ENCODE results near the gene DMKN.
"Not testable (repeated sequence)": the region's sequence is repeated elsewhere in the genome, so short reads cannot be mapped to it uniquely, and the experiment has no call there.

The DMKN gene

DNA sequence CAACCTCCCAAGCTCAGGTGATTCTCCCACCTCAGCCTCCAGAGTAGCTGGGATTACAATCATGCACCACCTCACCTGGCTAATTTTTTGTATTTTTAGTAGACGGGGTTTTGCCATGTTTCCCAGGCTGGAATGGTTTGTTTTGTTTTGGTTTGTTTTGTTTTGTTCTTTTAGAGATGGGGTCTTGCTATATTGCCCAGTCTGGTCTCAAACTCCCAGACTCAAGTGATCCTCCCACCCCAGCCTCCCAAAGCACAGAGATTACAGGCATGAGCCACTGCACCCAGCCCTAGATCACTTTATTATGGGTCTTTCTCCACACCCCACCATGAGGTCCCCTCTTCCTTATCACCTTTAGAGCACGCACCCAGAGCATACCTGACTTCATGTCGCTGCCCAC is 15.2 kb downstream of the DMKN start:
- no peak for DNase-seq (ENCODE audit: low read depth, low spot score)

DNA sequence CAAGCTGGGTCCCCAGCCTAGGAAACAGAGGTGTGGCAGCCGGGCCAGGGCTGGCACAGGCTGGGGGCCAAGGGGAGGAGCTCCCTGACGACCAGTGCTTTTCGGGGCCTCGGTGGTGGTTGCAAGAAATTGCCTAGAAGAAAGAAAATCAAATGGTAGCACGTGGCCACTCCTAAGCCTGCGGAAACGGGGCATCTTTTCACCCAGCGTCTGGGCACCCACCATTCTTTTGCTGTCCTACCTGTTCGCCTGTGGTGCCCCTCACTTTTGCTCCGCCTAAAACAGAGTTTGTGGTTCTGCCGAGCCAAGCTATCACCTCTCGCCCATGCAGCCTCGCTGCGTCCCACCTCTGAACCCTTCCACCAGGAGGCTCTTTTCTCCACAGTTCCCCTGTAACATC is 16.0 kb downstream of the DMKN start:
- no peak for DNase-seq (ENCODE audit: low read depth, low spot score)

DNA sequence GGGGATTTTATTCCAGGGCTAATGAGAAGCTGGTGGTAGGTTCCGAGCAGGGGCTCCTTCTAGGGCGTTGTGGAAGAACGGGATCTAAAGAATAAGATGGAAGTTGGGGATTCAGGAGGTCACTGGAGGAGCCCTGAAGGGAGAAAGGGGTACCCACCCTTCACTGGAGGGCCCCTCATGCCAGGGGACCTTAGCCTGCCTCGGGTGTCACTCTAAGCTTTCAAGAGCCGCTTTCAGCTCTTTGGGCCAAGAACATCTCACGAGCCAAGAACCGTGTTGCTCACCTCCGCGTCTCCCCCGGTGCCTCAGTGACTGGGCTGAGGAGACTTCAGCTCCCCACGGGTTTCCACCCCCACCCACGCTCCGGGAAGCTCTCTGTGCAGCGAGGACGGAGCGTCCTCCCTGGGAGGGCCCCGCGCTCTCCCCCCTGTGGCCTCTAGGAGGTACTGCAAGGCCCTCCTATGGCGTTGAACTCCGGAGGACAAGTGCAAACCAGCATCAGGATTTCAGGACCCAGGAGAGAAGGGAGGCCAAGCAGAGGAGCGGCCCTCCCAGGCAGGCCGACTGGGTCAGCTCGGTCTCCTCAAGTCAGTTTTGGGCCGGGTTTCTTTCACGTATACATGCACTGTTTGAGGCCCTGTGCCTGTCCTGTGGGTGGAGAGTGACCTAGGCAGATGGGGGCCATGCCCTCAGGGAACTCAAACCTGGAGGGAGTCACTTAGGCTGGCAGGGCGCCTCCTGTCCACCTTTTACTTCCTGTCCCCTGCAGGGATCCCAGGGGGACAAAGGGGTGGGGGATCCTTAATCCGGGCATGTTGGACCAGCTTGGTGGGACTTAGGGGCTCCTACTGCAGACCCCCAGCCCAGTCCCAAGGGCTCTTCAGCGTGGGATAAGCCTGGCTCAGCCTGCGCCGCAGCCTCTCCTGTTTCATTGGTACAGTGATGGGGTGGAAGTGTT is 18.1 kb downstream of the DMKN start:
- no peak for DNase-seq (ENCODE audit: low read depth, low spot score)

DNA sequence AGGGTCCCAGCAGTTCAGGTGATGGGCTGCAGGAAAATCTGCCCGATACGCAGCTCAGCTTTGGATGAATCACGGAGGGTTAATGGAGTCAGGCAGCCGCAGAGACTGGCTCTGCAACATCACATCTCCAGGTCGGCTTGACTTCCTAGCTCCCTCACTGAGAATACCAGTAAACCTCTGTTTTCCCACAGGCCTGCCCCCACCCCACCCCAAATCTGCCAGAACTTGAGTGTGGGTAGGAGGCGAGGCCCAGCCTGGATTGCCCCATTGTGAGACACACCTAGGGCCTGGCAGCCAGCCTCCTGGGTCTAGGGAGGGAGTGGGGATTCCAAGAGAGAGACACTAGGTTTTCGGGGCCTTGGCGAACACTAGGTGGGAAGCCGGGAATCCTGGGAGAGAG is 19.5 kb downstream of the DMKN start:
- no peak for DNase-seq (ENCODE audit: low read depth, low spot score)

- DNase-seq (ENCODE audit: low read depth, low spot score), result no peak
Measured at GRCh38 chr19:35491836-35492360, 21.6 kb downstream of the DMKN start.

GRCh38 chr19:35490364-35490763 is 23.1 kb downstream of the DMKN start, which contains the start of gene KRTDAP:
TSS of gene KRTDAP (minus strand) at chr19:35490464. CDS start at chr19:35490442, 22 bp downstream.
- no peak for DNase-seq (ENCODE audit: low read depth, low spot score)

DNA sequence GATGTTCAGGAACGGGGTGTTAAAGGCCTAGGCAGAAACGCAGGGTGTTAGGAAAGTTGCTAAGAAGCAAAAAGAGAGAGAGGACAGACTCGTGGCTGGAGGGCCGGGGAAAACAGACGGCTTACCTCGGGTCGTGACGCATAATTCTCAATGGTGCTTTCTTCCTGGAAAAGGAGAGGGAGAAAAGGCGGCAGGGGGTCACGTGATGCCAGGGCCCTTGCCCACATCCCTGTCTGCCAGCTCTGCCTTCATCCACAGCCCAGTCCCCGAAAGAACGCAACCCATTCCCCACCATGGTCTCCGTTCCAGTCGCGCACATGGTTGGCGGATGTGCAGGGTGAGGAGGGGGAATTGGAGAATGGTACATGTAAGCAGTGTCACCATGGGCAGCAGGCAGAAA is 24.8 kb downstream of the DMKN start:
- no peak for DNase-seq (ENCODE audit: low read depth, low spot score)

- DNase-seq (ENCODE audit: low read depth, low spot score), result no peak
Measured at GRCh38 chr19:35487656-35488182, 25.7 kb downstream of the DMKN start.

DNA sequence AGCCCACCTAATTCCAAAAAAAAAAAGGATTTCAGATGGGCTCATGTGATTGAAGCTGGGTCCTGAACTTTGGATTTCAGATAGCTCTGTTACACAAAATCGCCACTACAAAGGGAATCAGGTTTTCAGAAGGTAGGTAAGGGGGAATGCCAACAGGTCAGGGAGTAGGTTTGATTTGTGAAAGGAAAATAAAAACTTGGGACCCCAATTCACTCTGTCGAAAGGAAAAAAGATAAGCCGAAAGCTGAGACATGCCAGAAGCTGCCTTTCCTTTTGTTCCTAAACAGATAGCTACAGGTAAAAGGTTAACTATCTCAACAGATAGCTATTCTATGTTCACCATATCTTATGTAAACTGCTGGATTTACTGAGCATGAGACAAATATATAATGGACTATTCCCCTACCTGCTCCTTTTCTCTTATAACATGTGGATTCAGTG is 27.2 kb downstream of the DMKN start:
- DNase-seq (ENCODE audit: low read depth, low spot score), result no peak

DNA sequence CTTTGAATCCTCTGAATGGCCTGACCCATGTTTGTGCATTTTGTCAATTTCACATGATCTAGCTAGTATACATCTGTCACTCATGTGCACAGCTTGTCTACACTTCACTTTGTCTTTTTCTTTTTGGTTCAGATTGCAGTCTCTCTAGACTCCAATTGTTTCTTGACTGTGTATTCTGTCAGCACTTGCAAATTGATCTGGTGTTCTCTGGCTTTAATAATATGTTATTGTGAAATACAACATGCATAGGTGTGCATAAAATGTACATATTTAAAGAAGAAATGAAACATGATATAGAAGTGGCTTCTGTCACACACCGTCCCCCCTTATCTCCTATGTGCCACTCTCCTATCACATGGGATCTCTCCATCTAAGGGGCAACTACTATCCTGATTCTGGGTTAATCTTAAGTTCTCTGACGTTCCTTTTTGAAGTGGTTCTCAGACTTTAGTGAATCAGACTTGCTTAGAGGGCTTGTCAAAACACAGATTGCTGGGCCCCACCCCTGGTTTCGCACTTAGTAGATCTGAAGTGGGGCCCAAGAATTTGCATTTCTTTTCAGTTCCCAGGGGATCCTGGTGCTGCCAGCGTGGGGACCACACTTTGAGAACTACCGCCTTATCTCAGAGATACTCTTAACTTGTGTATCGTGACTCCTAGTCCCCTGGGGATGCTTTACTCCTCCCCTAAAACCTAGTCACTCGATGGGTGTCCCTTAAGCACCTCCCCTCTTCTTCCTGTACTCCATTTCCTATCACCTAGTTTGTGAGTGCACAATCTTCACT is 29.0 kb downstream of the DMKN start:
- DNase-seq (ENCODE audit: low read depth, low spot score), result no peak

DNA sequence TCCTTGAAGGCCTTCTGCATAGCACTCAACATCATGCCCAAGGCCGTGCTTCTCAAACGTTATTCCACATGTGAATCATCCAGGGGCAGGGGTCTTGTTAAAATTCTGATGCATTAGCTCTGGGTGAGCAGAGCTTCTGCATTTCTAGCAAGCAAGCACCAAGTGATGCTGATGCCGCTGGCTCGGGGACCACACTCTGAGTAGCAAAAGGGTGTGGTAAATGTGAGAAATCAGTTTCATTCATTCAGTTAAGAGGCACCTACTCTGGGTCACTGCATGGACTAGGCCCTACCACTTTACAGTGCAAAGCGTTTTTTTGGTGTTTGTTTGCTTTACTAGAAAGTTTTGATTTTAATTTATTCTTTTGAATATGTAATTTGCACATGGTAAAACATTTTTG is 30.4 kb downstream of the DMKN start:
- DNase-seq (ENCODE audit: low read depth, low spot score), result no peak

DNA sequence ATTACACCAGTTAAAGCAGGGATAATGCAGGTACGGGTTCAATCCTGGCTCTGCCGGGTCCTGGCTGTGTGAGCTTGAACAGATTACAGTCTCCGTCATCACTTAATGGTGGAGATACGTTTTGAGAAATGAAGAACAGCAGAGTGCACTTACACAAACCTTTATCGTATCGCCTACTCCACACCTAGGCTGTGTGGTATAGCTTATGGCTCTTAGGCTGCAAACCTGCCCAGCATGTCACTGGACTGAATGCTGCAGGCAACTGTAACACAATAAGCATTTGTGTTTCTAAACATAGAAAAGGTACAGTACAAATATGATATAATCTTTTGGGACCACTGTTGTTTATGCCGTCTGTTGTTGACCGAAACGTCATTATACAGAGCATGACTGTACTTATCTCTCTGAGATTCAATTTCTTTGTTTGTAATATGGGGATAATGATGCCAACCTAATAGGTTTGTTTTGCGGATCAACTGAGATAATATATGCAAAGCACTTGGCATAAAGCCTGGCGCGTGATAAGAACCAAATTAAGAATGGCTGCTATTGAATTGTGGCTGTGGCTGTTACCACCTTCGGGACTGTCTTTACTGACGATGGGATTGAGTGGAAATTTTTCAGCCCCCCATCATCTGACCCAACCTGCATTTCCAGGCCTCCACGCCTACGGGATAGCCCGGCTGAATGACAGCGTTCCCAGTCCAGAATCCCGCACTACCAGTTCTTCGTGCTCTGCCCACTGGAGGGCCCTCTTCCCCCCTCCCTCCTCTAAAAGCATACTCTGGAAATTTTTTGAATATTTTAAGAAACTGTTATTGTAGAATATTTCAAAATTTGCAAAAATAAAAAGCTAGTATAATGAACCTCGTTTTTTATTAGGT is 34.4 kb downstream of the DMKN start:
- DNase-seq (ENCODE audit: low read depth, low spot score), result no peak

DNA sequence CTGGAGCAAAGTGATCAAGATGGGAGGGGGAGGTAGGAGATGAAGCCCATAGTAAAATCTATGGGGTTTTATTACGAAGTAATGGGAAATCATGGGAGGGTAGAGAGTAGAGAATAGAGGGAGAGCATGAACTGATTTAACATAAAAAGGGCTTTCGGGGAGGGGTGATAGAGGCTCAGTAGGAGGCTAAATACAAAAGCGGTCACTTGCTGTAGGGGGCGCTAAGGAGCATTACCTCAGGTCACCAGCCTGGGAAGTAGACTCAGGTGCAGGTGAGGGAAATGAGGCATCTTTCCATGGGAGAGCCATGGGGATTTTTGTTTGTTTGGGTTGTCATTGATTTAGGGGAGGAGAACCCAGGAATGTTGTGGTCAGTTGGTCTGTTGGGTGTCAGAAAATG is 37.3 kb downstream of the DMKN start:
- no peak for DNase-seq (ENCODE audit: low read depth, low spot score)

GRCh38 chr19:35474594-35474993 is 38.9 kb downstream of the DMKN start:
- not testable (repeated sequence) for DNase-seq (ENCODE audit: low read depth, low spot score)

DNA sequence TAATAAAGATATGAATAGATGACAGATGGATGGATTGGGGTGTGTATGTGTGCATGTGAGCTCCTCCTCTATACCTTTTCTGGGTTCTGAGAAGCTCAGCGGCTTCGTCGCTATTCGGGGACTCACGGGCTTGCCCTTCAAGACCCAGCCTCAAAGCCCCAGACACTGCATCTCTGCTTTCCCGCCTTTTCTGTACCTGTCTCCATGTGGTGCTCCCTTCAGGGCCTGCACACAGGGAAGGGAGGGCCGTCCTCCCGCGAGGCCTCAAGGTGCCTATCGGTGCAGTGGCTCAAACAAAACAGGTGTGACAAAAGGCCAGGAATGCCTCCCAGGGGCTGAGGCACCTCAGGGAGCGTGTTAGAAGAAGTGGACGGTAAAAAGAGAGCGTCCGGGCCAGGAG is 39.3 kb downstream of the DMKN start:
- no peak for DNase-seq (ENCODE audit: low read depth, low spot score)

DNA sequence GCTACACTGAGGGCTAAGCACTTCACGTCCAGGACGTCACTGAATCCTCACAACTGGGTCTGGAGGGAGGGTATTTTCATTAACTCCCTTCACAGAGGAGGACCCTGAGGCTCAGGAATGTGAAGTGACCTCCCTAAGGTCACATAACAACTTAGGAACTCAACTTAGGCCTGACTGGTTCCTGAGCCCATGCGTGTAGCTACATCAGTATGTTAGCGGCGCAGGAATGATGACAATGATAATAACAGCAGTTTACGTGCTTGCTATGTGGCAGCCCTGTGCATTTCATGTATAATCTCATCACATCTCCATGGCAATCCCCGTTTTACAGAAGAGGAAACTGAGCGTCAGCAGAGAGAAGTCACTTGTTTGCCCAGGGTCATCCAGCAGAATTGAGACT is 41.5 kb downstream of the DMKN start:
- DNase-seq (ENCODE audit: low read depth, low spot score), result no peak

DNA sequence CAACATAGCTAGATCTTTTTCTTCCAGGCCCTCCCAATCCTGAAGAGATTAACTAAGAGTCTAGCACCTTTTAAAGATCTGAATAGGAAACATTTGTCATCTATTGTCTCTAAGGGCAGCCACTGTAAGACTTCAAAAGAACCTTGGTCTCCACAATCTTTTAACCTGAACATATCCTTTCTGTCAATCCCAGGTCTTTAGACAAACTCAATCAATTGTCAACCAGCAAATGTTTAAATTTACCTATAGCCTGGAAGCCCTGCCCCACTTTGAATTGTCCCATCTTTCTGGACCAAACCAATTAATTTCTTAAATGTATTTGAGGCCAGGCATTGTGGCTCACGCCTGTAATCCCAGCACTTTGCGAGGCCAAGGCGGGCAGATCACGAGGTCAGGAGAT is 42.4 kb downstream of the DMKN start:
- DNase-seq (ENCODE audit: low read depth, low spot score), result not testable (repeated sequence)

DNA sequence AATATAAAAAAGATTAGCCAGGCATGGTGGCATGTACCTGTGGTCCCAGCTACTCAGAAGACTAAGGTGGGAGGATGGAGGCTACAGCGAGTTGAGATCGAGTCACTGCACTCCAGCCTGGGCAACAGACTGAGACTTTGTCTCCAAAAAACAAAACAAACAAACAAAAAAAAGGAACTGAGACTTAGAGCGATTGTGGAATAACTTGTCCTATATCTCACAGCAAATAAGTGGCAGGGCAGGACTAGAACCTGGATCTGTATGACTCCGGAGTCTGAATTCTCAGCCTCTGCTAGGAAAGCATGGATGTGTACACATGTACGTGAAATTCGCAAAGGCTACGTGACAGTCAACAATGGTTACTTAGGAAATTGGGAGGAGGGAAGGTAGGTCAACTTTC is 43.3 kb downstream of the DMKN start:
- DNase-seq (ENCODE audit: low read depth, low spot score), result no peak

- DNase-seq (ENCODE audit: low read depth, low spot score), result no peak
Measured at GRCh38 chr19:35468637-35469036, 44.8 kb downstream of the DMKN start.

DNA sequence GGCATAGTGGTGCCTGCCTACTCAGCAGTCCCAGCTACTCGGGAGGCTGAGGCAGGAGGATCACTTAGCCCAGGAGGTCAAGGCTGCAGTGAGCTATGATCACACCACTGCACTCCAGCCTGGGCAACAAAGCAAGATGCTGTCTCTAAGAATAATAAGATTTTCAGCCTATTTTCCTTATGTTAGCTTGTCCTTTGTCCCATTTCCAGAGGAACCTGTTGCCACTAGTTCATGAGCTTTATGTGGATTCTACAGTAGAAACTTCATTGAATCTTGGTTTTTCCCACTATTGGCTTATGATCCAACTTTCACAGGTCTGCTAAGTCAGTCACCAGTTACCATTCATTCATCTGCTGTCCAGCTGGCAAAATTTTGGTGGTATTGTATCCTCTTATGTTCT is 47.2 kb downstream of the DMKN start:
- no peak for DNase-seq (ENCODE audit: low read depth, low spot score)

- DNase-seq (ENCODE audit: low read depth, low spot score), result not testable (repeated sequence)
Measured at GRCh38 chr19:35462956-35463355, 50.5 kb downstream of the DMKN start.

All from brain pericyte (primary cell).